Stimulated activated CD4-positive, alpha-beta T cell treated with anti-CD3 and anti-CD28 coated beads, Interleukin-4, amount 100 ng/mL, for 1 hour (primary cell): ENCODE results near the gene GUCA2A.

Source experiments
- DNase-seq: peaks from one replicate; pipeline ENCODE4 v3.0.0-alpha.2; 2020

GUCA2A gene

GRCh38 chr1:42152907-42153600 is 11.5 kb downstream of the GUCA2A start, which contains the start of gene GUCA2B:
TSS of gene GUCA2B (plus strand) at chr1:42153410. CDS start at chr1:42153451, 41 bp downstream.
- no peak for DNase-seq

- no peak for DNase-seq
These were observed 12.4 kb downstream of the GUCA2A start for GRCh38 chr1:42152119-42152518.

GRCh38 chr1:42150651-42151050 is 13.9 kb downstream of the GUCA2A start:
- DNase-seq: no peak

GRCh38 chr1:42148166-42148565 is 16.4 kb downstream of the GUCA2A start:
- DNase-seq: no peak

GRCh38 chr1:42146626-42147320 is 17.8 kb downstream of the GUCA2A start:
- peak; percentile 71 for DNase-seq

- DNase-seq: no peak
These were observed 18.6 kb downstream of the GUCA2A start for GRCh38 chr1:42145764-42146625.

GRCh38 chr1:42145389-42145716 is 19.2 kb downstream of the GUCA2A start:
- no peak for DNase-seq

- DNase-seq: no peak
These were observed 19.7 kb downstream of the GUCA2A start for GRCh38 chr1:42144711-42145388.

- no peak for DNase-seq
These were observed 20.4 kb downstream of the GUCA2A start for GRCh38 chr1:42143896-42144710.

- DNase-seq: no peak
These were observed 21.5 kb downstream of the GUCA2A start for GRCh38 chr1:42142894-42143675.

GRCh38 chr1:42141978-42142377 is 22.6 kb downstream of the GUCA2A start:
- DNase-seq: no peak

- DNase-seq: no peak
These were observed 24.4 kb downstream of the GUCA2A start for GRCh38 chr1:42140191-42140590.

- no peak for DNase-seq
These were observed 25.1 kb downstream of the GUCA2A start for GRCh38 chr1:42139444-42139843.

- DNase-seq: no peak
These were observed 26.0 kb downstream of the GUCA2A start for GRCh38 chr1:42138586-42138985.

GRCh38 chr1:42137766-42138165 is 26.8 kb downstream of the GUCA2A start:
- no peak for DNase-seq

GRCh38 chr1:42136466-42136865 is 28.1 kb downstream of the GUCA2A start:
- DNase-seq: no peak

- DNase-seq: no peak
These were observed 29.1 kb downstream of the GUCA2A start for GRCh38 chr1:42135426-42135825.

GRCh38 chr1:42133809-42134526 is 30.6 kb downstream of the GUCA2A start:
- DNase-seq: no peak

GRCh38 chr1:42133390-42133789 is 31.2 kb downstream of the GUCA2A start:
- DNase-seq: no peak

GRCh38 chr1:42130061-42130660 is 34.4 kb downstream of the GUCA2A start:
- DNase-seq: no peak
